GM23338 (cell line): Measurements from ENCODE around the gene DCAF4L1. TPM values are rescaled to one million over a fixed set of nuclear protein-coding genes. Genes with fewer than 3 reads are reported as not detected.

Source experiments
- ATAC-seq: fragments of 200-7000 bp; cut with Tn5 transposase; 3 replicates; pipeline ENCODE4 v1.9.1; 2020
- DNase-seq: peaks from one replicate; pipeline ENCODE4 v3.0.0-alpha.2; 2015; ENCODE audit warnings: low spot score
- H2AFZ ChIP-seq: fragments of 200-600 bp; sonication (generic); 2 replicates; pipeline ENCODE4 v1.8.0; 2016; ENCODE audit warnings: antibody characterized with exemption, mild to moderate bottlenecking, moderate library complexity
- H3F3A ChIP-seq: fragments of 200-600 bp; sonication (generic); replicated peaks from 2 replicates; pipeline ENCODE4 v1.8.0; 2017; ENCODE audit warnings: antibody characterized with exemption, mixed run types, low read depth
- H3K27ac ChIP-seq: fragments of 200-600 bp; sonication (generic); 2 replicates; pipeline ENCODE4 v1.6.1; 2016; ENCODE audit warnings: low read depth
- H3K27me3 ChIP-seq: fragments of 200-600 bp; sonication (generic); 2 replicates; pipeline ENCODE4 v1.8.0; 2016; ENCODE audit warnings: mild to moderate bottlenecking, mixed run types, moderate library complexity; ENCODE audit not compliant: insufficient read depth
- H3K36me3 ChIP-seq: fragments of 200-600 bp; sonication (generic); 2 replicates; pipeline ENCODE4 v1.8.0; 2016; ENCODE audit warnings: mild to moderate bottlenecking; ENCODE audit not compliant: insufficient read depth
- H3K4me1 ChIP-seq: fragments of 200-600 bp; sonication (generic); 2 replicates; pipeline ENCODE4 v1.8.0; 2016; ENCODE audit warnings: mild to moderate bottlenecking, moderate library complexity; ENCODE audit not compliant: insufficient read depth
- H3K4me2 ChIP-seq: fragments of 200-600 bp; sonication (generic); 2 replicates; pipeline ENCODE4 v1.7.1; 2017; ENCODE audit warnings: mixed run types
- H3K4me3 ChIP-seq: fragments of 200-600 bp; sonication (generic); 2 replicates; pipeline ENCODE4 v1.6.1; 2016; ENCODE audit warnings: mixed run types
- H3K79me2 ChIP-seq: fragments of 200-600 bp; sonication (generic); replicated peaks from 2 replicates; pipeline ENCODE4 v1.8.0; 2017; ENCODE audit warnings: mild to moderate bottlenecking; ENCODE audit not compliant: insufficient read depth
- H3K9me2 ChIP-seq: fragments of 200-600 bp; sonication (generic); 2 replicates; pipeline ENCODE4 v1.8.0; 2017; ENCODE audit not compliant: insufficient read depth
- H4K20me1 ChIP-seq: fragments of 200-600 bp; sonication (generic); replicated peaks from 2 replicates; pipeline ENCODE4 v1.8.0; 2017; ENCODE audit warnings: mild to moderate bottlenecking; ENCODE audit not compliant: insufficient read depth
- H3K27ac Mint-ChIP-seq: 2 replicates; pipeline ENCODE4 v1.8.0; 2020; ENCODE audit warnings: inconsistent platforms, mild to moderate bottlenecking, moderate library complexity, mixed read lengths
- H3K27me3 Mint-ChIP-seq: 3 replicates; pipeline ENCODE4 v1.8.0; 2022; ENCODE audit warnings: low read depth, mild to moderate bottlenecking, moderate library complexity, mixed read lengths, inconsistent platforms; ENCODE audit not compliant: insufficient read depth, poor library complexity
- H3K36me3 Mint-ChIP-seq: 3 replicates; pipeline ENCODE4 v1.8.0; 2021; ENCODE audit warnings: low read depth, mild to moderate bottlenecking, inconsistent platforms, moderate library complexity, mixed read lengths
- H3K4me1 Mint-ChIP-seq: 3 replicates; pipeline ENCODE4 v1.8.0; 2020; ENCODE audit warnings: mild to moderate bottlenecking, inconsistent platforms, mixed read lengths
- H3K4me3 Mint-ChIP-seq: 3 replicates; pipeline ENCODE4 v1.8.0; 2021; ENCODE audit warnings: moderate library complexity, mild to moderate bottlenecking, inconsistent platforms, mixed read lengths
- H3K9me3 Mint-ChIP-seq: 3 replicates; pipeline ENCODE4 v1.8.0; 2020; ENCODE audit warnings: moderate library complexity, mild to moderate bottlenecking, inconsistent platforms, mixed read lengths
- CREB1 ChIP-seq: fragments of 250-450 bp; sonication (Bioruptor Pico); IDR thresholded peaks from 2 replicates; pipeline ENCODE4 v1.5.0; 2020; ENCODE audit warnings: low read depth, mild to moderate bottlenecking, moderate library complexity
- CTCF ChIP-seq, 2 experiments: fragments of 200-600 bp in 1 of 2; sonication (generic) in 1 of 2; conservative IDR thresholded peaks; 2 replicates each; pipeline versions ENCODE4 v1.5.1 to v1.6.1; 2016 to 2017; ENCODE audit warnings: antibody characterized with exemption in 2 of 2, low read depth in 2 of 2, mild to moderate bottlenecking in 2 of 2, moderate library complexity in 1 of 2
- EZH2 ChIP-seq: fragments of 200-600 bp; sonication (generic); IDR thresholded peaks from one replicate; pipeline ENCODE4 v1.8.0; 2017; ENCODE audit warnings: antibody characterized with exemption, mild to moderate bottlenecking, low read depth; ENCODE audit not compliant: unreplicated experiment
- EZH2phosphoT487 ChIP-seq: fragments of 200-600 bp; sonication (generic); IDR thresholded peaks from one replicate; pipeline ENCODE4 v1.8.1; 2018; ENCODE audit warnings: antibody characterized with exemption; ENCODE audit not compliant: unreplicated experiment
- JUNB ChIP-seq: IDR thresholded peaks from one replicate; pipeline ENCODE4 v1.6.1; 2016; ENCODE audit warnings: antibody characterized with exemption; ENCODE audit not compliant: unreplicated experiment
- NANOG ChIP-seq: IDR thresholded peaks from 2 replicates; pipeline ENCODE4 v1.6.1; 2016; ENCODE audit warnings: antibody characterized with exemption, borderline replicate concordance
- STAT1 ChIP-seq: IDR thresholded peaks from one replicate; pipeline ENCODE4 v1.6.1; 2016; ENCODE audit warnings: antibody characterized with exemption; ENCODE audit not compliant: unreplicated experiment
- ZNF331 ChIP-seq: fragments of 250-450 bp; sonication (Bioruptor Pico); IDR thresholded peaks from 2 replicates; pipeline ENCODE4 v1.5.0; 2020; ENCODE audit warnings: low read depth, mild to moderate bottlenecking, moderate library complexity
- ZNF462 ChIP-seq: fragments of 250-450 bp; sonication (Bioruptor Pico); IDR thresholded peaks from 2 replicates; pipeline ENCODE4 v1.5.0; 2020; ENCODE audit warnings: mild to moderate bottlenecking, moderate library complexity
- polyA plus RNA-seq: library from polyadenylated mRNA; unstranded; fragments of >200 nt; fragmentation: Nextera tagmentation; extraction: Ambion mirVana; gene quantifications from 2 replicates; pipeline ENCODE4 v1.2.1, GENCODE V29; 2016
- total RNA-seq: library from RNA; depleted of rRNA; stranded (reverse); fragments of >200 nt; shearing (Covaris generic); gene quantifications from 2 replicates; pipeline ENCODE4 v1.2.3, GENCODE V29; 2014

DCAF4L1 gene
- total and polyA plus RNA-seq, 2 experiments from 2014 or later = 0.55 to 0.63 TPM

DNA sequence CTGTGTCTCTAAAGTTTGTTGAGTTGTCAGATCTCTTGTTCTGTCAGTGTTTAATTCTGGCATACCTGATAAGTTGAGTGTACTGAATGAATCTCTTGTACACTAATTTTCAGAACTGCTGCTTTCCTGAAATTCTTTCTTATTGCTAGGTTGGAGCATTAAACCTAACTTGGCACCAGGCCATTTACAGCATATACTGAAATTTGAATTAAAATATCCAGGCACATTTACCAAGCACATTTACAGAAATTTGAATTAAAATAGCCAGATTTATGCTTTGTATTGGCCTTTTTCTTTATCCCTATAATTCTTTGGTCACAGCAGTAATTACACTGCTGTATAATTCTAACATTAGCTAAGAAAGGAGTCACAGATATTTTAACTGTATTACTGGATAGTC lies 37.5 kb upstream of the DCAF4L1 start:
- H3K4me2 ChIP-seq = no peak overlapping the region
- H3F3A ChIP-seq = no peaks in the 10 kb centered on the region
- Mint-ChIP-seq H3K4me3 (no peak overlapping the region), H3K9me3 (no peaks in the 10 kb centered on the region), H3K27me3 (no peaks in the 10 kb centered on the region), H3K36me3 (peaks cover 47% of the 10 kb centered on the region), H3K4me1 (no peaks in the 10 kb centered on the region), H3K27ac (no peak overlapping the region)
- H3K4me1 ChIP-seq = no peaks in the 10 kb centered on the region
- no peak overlapping the region for H2AFZ ChIP-seq
- peaks cover 45% of the 10 kb centered on the region; the same call in 1 of the 2 replicates for H3K36me3 ChIP-seq
- H4K20me1 ChIP-seq = no peaks in the 10 kb centered on the region; the same call in 1 of the 2 replicates
- H3K79me2 ChIP-seq = peaks cover 39% of the 10 kb centered on the region
- H3K9me2 ChIP-seq = no peaks in the 10 kb centered on the region
- no peak overlapping the region for H3K4me3 ChIP-seq
- H3K27me3 ChIP-seq = no peaks in the 10 kb centered on the region
- no peak for ATAC-seq
- TF ChIP-seq EZH2phosphoT487 (no peak), STAT1 (no peak), EZH2 (no peak), NANOG (no peak), ZNF462 (CRISPR knock-in tag) (no peak), JUNB (no peak), ZNF331 (no peak), CTCF (conservative IDR thresholded peaks at IDR 0.05; ENCODE audit: low read depth in 2 of 2) (no peak), CREB1 (CRISPR knock-in tag) (no peak)
- H3K27ac ChIP-seq = no peak overlapping the region
- DNase-seq = no peak
